Coronary artery (tissue), 2 donors: ENCODE measurements around the gene TOR1A.
A peak's percentile ranks its signal among the peaks of the same experiment; 100 is the strongest.

Experiments used
- DNase-seq: peaks from one replicate; pipeline ENCODE4 v3.0.0-alpha.2; 2017; ENCODE audit warnings: low spot score
- H3K27ac ChIP-seq, 2 donors: fragments of 200-600 bp; sonication (generic); one replicate each; pipeline ENCODE4 v1.5.1; 2016 to 2019
- H3K4me3 ChIP-seq: fragments of 200-600 bp; sonication (generic); 2 replicates; pipeline ENCODE4 v1.5.1; 2016; ENCODE audit warnings: mild to moderate bottlenecking, moderate library complexity
- CTCF ChIP-seq: fragments of 200-600 bp; sonication (generic); IDR thresholded peaks from one replicate; pipeline ENCODE4 v1.5.1; 2019; ENCODE audit warnings: antibody characterized with exemption

Gene TOR1A

GRCh38 chr9:129858167-129858962 is 34.4 kb upstream of the TOR1A start:
- no peak for TF ChIP-seq CTCF
- Histone ChIP-seq H3K27ac (no peak overlapping the region), H3K4me3 (no peak overlapping the region)
- DNase-seq: no peak

GRCh38 chr9:129857207-129857606 is 33.3 kb upstream of the TOR1A start:
- H3K27ac ChIP-seq: peak overlapping the region in 1 of 2 donors; percentile 72
- no peak overlapping the region for H3K4me3 ChIP-seq
- TF ChIP-seq CTCF: no peak
- no peak for DNase-seq

- DNase-seq: no peak
- TF ChIP-seq CTCF: no peak
- H3K27ac ChIP-seq: no peak overlapping the region
- H3K4me3 ChIP-seq: no peak overlapping the region
Measured at GRCh38 chr9:129854588-129855110, 30.7 kb upstream of the TOR1A start.

- no peak for TF ChIP-seq CTCF
- no peak overlapping the region for H3K27ac ChIP-seq
- no peak overlapping the region for H3K4me3 ChIP-seq
- no peak for DNase-seq
Measured at GRCh38 chr9:129853614-129854013, 29.7 kb upstream of the TOR1A start.

GRCh38 chr9:129852579-129852978 is 28.6 kb upstream of the TOR1A start:
- no peak for TF ChIP-seq CTCF
- DNase-seq: no peak
- H3K4me3 ChIP-seq: no peak overlapping the region
- no peak overlapping the region for H3K27ac ChIP-seq

GRCh38 chr9:129851821-129852220 is 27.9 kb upstream of the TOR1A start:
- Histone ChIP-seq H3K27ac (no peak overlapping the region), H3K4me3 (no peak overlapping the region)
- TF ChIP-seq CTCF: no peak
- no peak for DNase-seq
